Measurements from ENCODE around the gene ATRAID.

The ATRAID gene

DNA sequence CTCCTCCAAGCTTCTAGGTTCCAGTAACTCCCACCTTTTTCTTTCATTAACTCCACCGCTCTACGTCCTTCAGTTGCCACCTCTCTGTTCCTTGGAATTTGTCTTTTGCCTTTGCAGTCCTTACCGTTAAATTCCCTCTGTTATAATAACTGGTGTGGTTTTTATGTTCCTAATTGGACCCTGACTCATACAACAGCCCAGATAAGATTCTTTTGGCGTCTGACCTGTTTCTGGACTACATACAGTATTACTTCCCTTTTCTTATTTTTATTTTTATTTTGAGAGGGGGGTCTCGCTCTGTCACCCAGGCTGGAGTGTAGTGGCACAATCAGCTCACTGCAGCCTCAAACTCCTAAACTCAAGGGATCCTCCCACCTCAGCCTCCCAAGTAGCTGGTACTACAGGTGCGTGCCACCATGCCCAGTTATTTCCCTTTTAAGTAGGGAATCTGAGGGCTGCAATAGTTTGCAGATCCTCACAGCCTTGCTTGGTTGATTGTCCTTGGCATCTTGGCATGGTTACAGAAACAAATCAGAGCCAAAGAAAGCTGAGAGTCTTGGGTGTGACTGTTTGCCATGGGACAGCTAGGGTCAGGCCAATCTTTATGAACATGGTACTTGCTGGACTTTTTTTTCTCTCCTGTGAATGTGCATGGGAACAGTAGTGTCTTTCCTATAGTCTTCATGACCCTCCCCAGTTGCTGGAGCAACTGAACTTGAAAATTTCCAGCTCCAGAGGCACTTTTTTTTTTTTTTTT lies 41.1 kb upstream of the ATRAID start:
- no CpG with 5 or more reads among the region's 6 CpGs for WGBS (ENCODE audit: extremely low coverage, insufficient coverage, insufficient read length)
- no peaks in the 10 kb centered on the region for H3K79me2 ChIP-seq (ENCODE audit: control insufficient read depth, insufficient read depth, low read length, poor library complexity)

DNA sequence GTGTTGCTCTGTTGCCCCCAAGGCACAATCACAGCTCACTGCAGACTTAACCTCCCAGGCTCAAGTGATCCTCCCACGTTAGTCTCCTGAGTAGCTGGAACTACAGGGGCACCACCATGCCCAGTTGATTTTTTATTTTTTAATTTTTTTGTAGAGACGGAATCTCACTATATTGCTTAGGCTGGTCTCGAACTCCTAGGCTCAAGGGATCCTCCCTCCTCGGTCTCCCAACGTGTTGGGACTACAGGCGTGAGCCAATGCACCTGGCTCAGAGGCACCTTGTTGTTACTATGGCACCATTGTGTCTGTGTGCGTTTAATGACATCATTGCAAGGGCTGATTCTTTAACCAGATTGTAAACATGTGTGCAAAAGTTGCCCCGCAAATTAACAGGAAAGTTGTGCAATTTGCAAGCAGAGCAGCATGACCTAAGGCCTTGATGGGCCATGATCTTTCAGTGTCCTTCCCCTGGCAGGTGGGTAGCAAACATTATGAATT lies 40.4 kb upstream of the ATRAID start:
- no peak overlapping the region for H2AK5ac ChIP-seq (ENCODE audit: low read length)
- WGBS (ENCODE audit: extremely low coverage, insufficient coverage, insufficient read length): no CpG with 5 or more reads among the region's 8 CpGs
- no peak overlapping the region for H3K4ac ChIP-seq (ENCODE audit: low read depth, low read length)
- no peak overlapping the region for H3K23ac ChIP-seq (ENCODE audit: low read length)
- no peak overlapping the region for H3K14ac ChIP-seq (ENCODE audit: low read length)
- no peaks in the 10 kb centered on the region for H3K79me2 ChIP-seq (ENCODE audit: control insufficient read depth, insufficient read depth, low read length, poor library complexity)
- H3K79me1 ChIP-seq (ENCODE audit: low read length): no peaks in the 10 kb centered on the region
- no peaks in the 10 kb centered on the region for H3K9me3 ChIP-seq (ENCODE audit: insufficient read depth, low read depth, low read length)
- no peak overlapping the region for H2BK5ac ChIP-seq (ENCODE audit: low read depth, low read length, poor library complexity)
- H4K8ac ChIP-seq (ENCODE audit: low read depth, low read length): no peak overlapping the region
- no peak overlapping the region for H3K18ac ChIP-seq (ENCODE audit: low read length)
- peak; percentile 43 to 64 for DNase-seq
- H2BK120ac ChIP-seq (ENCODE audit: insufficient read depth, low read length, poor library complexity): no peak overlapping the region
- no peak overlapping the region for H3K4me3 ChIP-seq (ENCODE audit: low read depth, low read length)
- H3K27ac ChIP-seq (ENCODE audit: low read depth, low read length): no peak overlapping the region
- no peak overlapping the region for H4K91ac ChIP-seq (ENCODE audit: low read depth, low read length)
- no peaks in the 10 kb centered on the region for H3K36me3 ChIP-seq (ENCODE audit: control insufficient read depth in 1 of 2, insufficient read depth in 2 of 2, low read length in 2 of 2)
- H3K4me1 ChIP-seq (ENCODE audit: control insufficient read depth in 1 of 2, insufficient read depth in 2 of 2, low read length in 2 of 2): no peaks in the 10 kb centered on the region
- H2AFZ ChIP-seq (ENCODE audit: insufficient read depth, low read length, poor library complexity): no peak overlapping the region
- no peak overlapping the region for H2BK12ac ChIP-seq (ENCODE audit: low read length)
- H3K4me2 ChIP-seq (ENCODE audit: low read length): no peak overlapping the region
- H3K27me3 ChIP-seq (ENCODE audit: insufficient read depth, low read length): no peaks in the 10 kb centered on the region
- H4K12ac ChIP-seq (ENCODE audit: low read depth, low read length): no peak overlapping the region
- H3K9ac ChIP-seq (ENCODE audit: low read length): no peak overlapping the region

More for the DNA sequence above, 41.1 kb upstream of the ATRAID start:
- Histone ChIP-seq H3K9me3 (ENCODE audit: insufficient read depth, low read depth, low read length) (no peaks in the 10 kb centered on the region), H3K4me1 (ENCODE audit: control insufficient read depth in 1 of 2, insufficient read depth in 2 of 2, low read length in 2 of 2) (no peaks in the 10 kb centered on the region), H3K27me3 (ENCODE audit: insufficient read depth, low read length) (no peaks in the 10 kb centered on the region), H3K23ac (ENCODE audit: low read length) (no peak overlapping the region), H2AFZ (ENCODE audit: insufficient read depth, low read length, poor library complexity) (no peak overlapping the region), H2BK120ac (ENCODE audit: insufficient read depth, low read length, poor library complexity) (no peak overlapping the region), H4K91ac (ENCODE audit: low read depth, low read length) (no peak overlapping the region), H3K14ac (ENCODE audit: low read length) (no peak overlapping the region), H4K12ac (ENCODE audit: low read depth, low read length) (no peak overlapping the region), H2BK12ac (ENCODE audit: low read length) (no peak overlapping the region), H3K27ac (ENCODE audit: low read depth, low read length) (no peak overlapping the region), H4K8ac (ENCODE audit: low read depth, low read length) (no peak overlapping the region), H3K79me1 (ENCODE audit: low read length) (no peaks in the 10 kb centered on the region), H3K18ac (ENCODE audit: low read length) (no peak overlapping the region), H2AK5ac (ENCODE audit: low read length) (no peak overlapping the region), H3K4me2 (ENCODE audit: low read length) (no peak overlapping the region), H3K9ac (ENCODE audit: low read length) (no peak overlapping the region), H2BK5ac (ENCODE audit: low read depth, low read length, poor library complexity) (no peak overlapping the region), H3K4ac (ENCODE audit: low read depth, low read length) (no peak overlapping the region), H3K36me3 (ENCODE audit: control insufficient read depth in 1 of 2, insufficient read depth in 2 of 2, low read length in 2 of 2) (no peaks in the 10 kb centered on the region), H3K4me3 (ENCODE audit: low read depth, low read length) (no peak overlapping the region)
- peak in 1 of 2 donors; percentile 25 for DNase-seq

DNA sequence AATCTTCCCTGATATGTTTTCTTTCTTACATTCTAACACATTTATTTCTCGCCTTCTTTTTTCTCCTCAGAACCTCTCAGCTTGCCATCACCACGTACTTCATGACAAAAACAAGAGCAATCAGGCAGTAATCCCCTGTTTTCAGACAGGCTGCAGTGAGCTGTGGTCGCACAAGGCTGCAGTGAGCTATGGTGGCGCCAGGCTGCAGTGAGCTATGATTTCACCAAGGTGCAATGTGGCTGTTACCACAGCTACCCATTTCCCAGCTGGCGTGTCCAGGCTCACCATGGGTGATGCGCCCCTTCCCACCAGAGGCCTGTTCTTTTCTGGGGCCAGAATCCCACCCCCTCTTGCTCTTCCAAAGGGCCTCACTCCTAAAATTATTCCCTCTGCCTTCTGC lies 37.2 kb upstream of the ATRAID start:
- Histone ChIP-seq H2AK5ac (ENCODE audit: low read length) (no peak overlapping the region), H2AFZ (ENCODE audit: insufficient read depth, low read length, poor library complexity) (no peak overlapping the region), H3K9me3 (ENCODE audit: insufficient read depth, low read depth, low read length) (no peaks in the 10 kb centered on the region), H4K12ac (ENCODE audit: low read depth, low read length) (no peak overlapping the region), H3K79me1 (ENCODE audit: low read length) (no peaks in the 10 kb centered on the region), H2BK12ac (ENCODE audit: low read length) (no peak overlapping the region), H4K91ac (ENCODE audit: low read depth, low read length) (no peak overlapping the region), H3K23ac (ENCODE audit: low read length) (no peak overlapping the region), H3K14ac (ENCODE audit: low read length) (no peak overlapping the region), H3K36me3 (ENCODE audit: control insufficient read depth in 1 of 2, insufficient read depth in 2 of 2, low read length in 2 of 2) (no peaks in the 10 kb centered on the region), H2BK5ac (ENCODE audit: low read depth, low read length, poor library complexity) (no peak overlapping the region), H4K8ac (ENCODE audit: low read depth, low read length) (no peak overlapping the region), H3K27ac (ENCODE audit: low read depth, low read length) (no peak overlapping the region), H3K79me2 (ENCODE audit: control insufficient read depth, insufficient read depth, low read length, poor library complexity) (no peaks in the 10 kb centered on the region), H3K27me3 (ENCODE audit: insufficient read depth, low read length) (no peaks in the 10 kb centered on the region), H3K4me1 (ENCODE audit: control insufficient read depth in 1 of 2, insufficient read depth in 2 of 2, low read length in 2 of 2) (no peaks in the 10 kb centered on the region), H3K9ac (ENCODE audit: low read length) (no peak overlapping the region), H2BK120ac (ENCODE audit: insufficient read depth, low read length, poor library complexity) (no peak overlapping the region), H3K18ac (ENCODE audit: low read length) (no peak overlapping the region), H3K4ac (ENCODE audit: low read depth, low read length) (no peak overlapping the region), H3K4me2 (ENCODE audit: low read length) (no peak overlapping the region), H3K4me3 (ENCODE audit: low read depth, low read length) (peak overlapping the region; percentile 47)
- WGBS (ENCODE audit: extremely low coverage, insufficient coverage, insufficient read length): 100% methylated on average over 2 of the region's 6 CpGs
- no peak for DNase-seq

DNA sequence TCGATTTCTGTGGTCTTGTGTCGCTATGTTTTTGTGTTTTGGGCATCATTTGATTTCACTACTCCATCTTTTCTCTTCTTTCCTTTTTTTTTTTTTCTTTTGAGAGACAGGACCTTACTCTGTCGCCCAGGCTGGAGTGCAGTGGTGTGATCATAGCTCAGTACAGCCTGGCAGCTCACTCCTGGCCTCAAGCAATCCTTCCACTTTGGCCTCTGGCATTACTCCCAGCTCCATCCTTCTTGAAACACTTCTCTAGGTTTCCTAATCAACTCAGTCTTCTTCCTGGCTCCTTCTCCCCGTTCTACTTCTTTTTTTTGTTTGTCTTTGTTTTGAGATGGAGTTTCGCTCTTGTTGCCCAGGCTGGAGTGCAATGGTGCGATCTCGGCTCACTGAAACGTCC lies 36.5 kb upstream of the ATRAID start:
- no CpG with 5 or more reads among the region's 8 CpGs for WGBS (ENCODE audit: extremely low coverage, insufficient coverage, insufficient read length)

More for the DNA sequence above, 36.5 kb upstream of the ATRAID start:
- Histone ChIP-seq H3K4me2 (ENCODE audit: low read length) (no peak overlapping the region), H3K79me1 (ENCODE audit: low read length) (no peaks in the 10 kb centered on the region), H3K4me3 (ENCODE audit: low read depth, low read length) (no peak overlapping the region), H3K14ac (ENCODE audit: low read length) (no peak overlapping the region), H3K4ac (ENCODE audit: low read depth, low read length) (no peak overlapping the region), H3K27ac (ENCODE audit: low read depth, low read length) (no peak overlapping the region), H3K9ac (ENCODE audit: low read length) (no peak overlapping the region), H2BK120ac (ENCODE audit: insufficient read depth, low read length, poor library complexity) (no peak overlapping the region), H3K4me1 (ENCODE audit: control insufficient read depth in 1 of 2, insufficient read depth in 2 of 2, low read length in 2 of 2) (no peaks in the 10 kb centered on the region), H2BK12ac (ENCODE audit: low read length) (no peak overlapping the region), H4K12ac (ENCODE audit: low read depth, low read length) (no peak overlapping the region), H4K91ac (ENCODE audit: low read depth, low read length) (no peak overlapping the region), H4K8ac (ENCODE audit: low read depth, low read length) (no peak overlapping the region), H3K36me3 (ENCODE audit: control insufficient read depth in 1 of 2, insufficient read depth in 2 of 2, low read length in 2 of 2) (no peaks in the 10 kb centered on the region), H3K18ac (ENCODE audit: low read length) (no peak overlapping the region), H2AFZ (ENCODE audit: insufficient read depth, low read length, poor library complexity) (no peak overlapping the region), H3K9me3 (ENCODE audit: insufficient read depth, low read depth, low read length) (no peaks in the 10 kb centered on the region), H2AK5ac (ENCODE audit: low read length) (no peak overlapping the region), H3K79me2 (ENCODE audit: control insufficient read depth, insufficient read depth, low read length, poor library complexity) (no peaks in the 10 kb centered on the region), H2BK5ac (ENCODE audit: low read depth, low read length, poor library complexity) (no peak overlapping the region), H3K23ac (ENCODE audit: low read length) (no peak overlapping the region), H3K27me3 (ENCODE audit: insufficient read depth, low read length) (no peaks in the 10 kb centered on the region)
- no peak for DNase-seq

All from trophoblast cell (in vitro differentiated cells and primary cell).